Vagina (tissue), 2 donors: Measurements from ENCODE around the gene P2RY6. TPM values are rescaled to one million over a fixed set of nuclear protein-coding genes. Genes with fewer than 3 reads are reported as not detected.

ENCODE experiments used
- DNase-seq, 2 donors: peaks; one replicate each; pipeline ENCODE4 v3.0.0-alpha.2; 2017; ENCODE audit errors: extremely low spot score in 2 of 2
- H3K27ac ChIP-seq: fragments of 200-600 bp; sonication (generic); one replicate; pipeline ENCODE4 v1.5.1; 2019
- H3K27me3 ChIP-seq: fragments of 200-600 bp; sonication (generic); one replicate; pipeline ENCODE4 v1.5.1; 2019
- H3K36me3 ChIP-seq, 2 donors: fragments of 200-600 bp; sonication (generic); one replicate each; pipeline ENCODE4 v1.5.1; 2017 to 2019
- H3K4me1 ChIP-seq: fragments of 200-600 bp; sonication (generic); one replicate; pipeline ENCODE4 v1.5.1; 2019
- H3K4me3 ChIP-seq, 2 donors: fragments of 200-600 bp; sonication (generic); 1 replicate in 1 of 2; 2 replicates in 1 of 2; pipeline ENCODE4 v1.5.1; 2016 to 2019
- H3K9me3 ChIP-seq: fragments of 200-600 bp; sonication (generic); one replicate; pipeline ENCODE4 v1.5.1; 2019
- CTCF ChIP-seq, 3 experiments: fragments of 450-650 bp in 2 of 3; fragments of 200-600 bp in 1 of 3; sonication (generic) in 1 of 3; IDR thresholded peaks; one replicate each; pipeline ENCODE4 v1.5.1; 2017 to 2019; ENCODE audit warnings: antibody characterized with exemption in 3 of 3, mild to moderate bottlenecking in 2 of 3, moderate library complexity in 2 of 3
- POLR2A ChIP-seq, 2 donors: fragments of 450-650 bp; IDR thresholded peaks; one replicate each; pipeline ENCODE4 v1.6.1; 2017; ENCODE audit warnings: antibody characterized with exemption in 2 of 2, mild to moderate bottlenecking in 2 of 2, moderate library complexity in 2 of 2
- POLR2AphosphoS5 ChIP-seq, 2 donors: sonication (generic); formaldehyde crosslinking; IDR thresholded peaks; one replicate each; pipeline ENCODE4 v1.9.0; 2017; ENCODE audit warnings: antibody characterized with exemption in 2 of 2, mild to moderate bottlenecking in 2 of 2, low read depth in 1 of 2; ENCODE audit not compliant: insufficient read depth in 1 of 2
- intact Hi-C: fragments of 100-400 bp; cut with DNase I; formaldehyde crosslinking; loops from one replicate; pipeline ENCODE4 v1.15.1; 2023
- total RNA-seq: library from RNA; depleted of rRNA; stranded (reverse); fragments of >200 nt; gene quantifications from one replicate; pipeline ENCODE4 v1.2.3, GENCODE V29; 2016

P2RY6 gene
- total RNA-seq, 1 donor from 2014 or later = 2.0 TPM

GRCh38 chr11:73291781-73292524, 19.8 kb downstream of the P2RY6 start:
- Histone ChIP-seq H3K4me1 (peaks cover 12% of the 10 kb centered on the region), H3K9me3 (no peaks in the 10 kb centered on the region), H3K27ac (no peak overlapping the region), H3K36me3 (no peaks in the 10 kb centered on the region), H3K27me3 (no peaks in the 10 kb centered on the region), H3K4me3 (no peak overlapping the region)
- intact Hi-C loops = no loop called here
- DNase-seq = no peak
- TF ChIP-seq POLR2A (IDR thresholded peaks at IDR 0.05) (no peak), CTCF (IDR thresholded peaks at IDR 0.05) (no peak)

GRCh38 chr11:73292525-73292894, 20.4 kb downstream of the P2RY6 start:
- Histone ChIP-seq H3K27me3 (no peaks in the 10 kb centered on the region), H3K36me3 (no peaks in the 10 kb centered on the region), H3K4me1 (peaks cover 12% of the 10 kb centered on the region), H3K9me3 (no peaks in the 10 kb centered on the region), H3K4me3 (no peak overlapping the region), H3K27ac (no peak overlapping the region)
- intact Hi-C loops = no loop called here
- no peak for DNase-seq
- TF ChIP-seq CTCF (IDR thresholded peaks at IDR 0.05) = no peak
- TF ChIP-seq POLR2A (IDR thresholded peaks at IDR 0.05) = no peak
- no peak for TF ChIP-seq POLR2AphosphoS5 (IDR thresholded peaks at IDR 0.05; ENCODE audit: insufficient read depth in 1 of 2, low read depth in 1 of 2)

- H3K27me3 ChIP-seq = no peaks in the 10 kb centered on the region
- H3K36me3 ChIP-seq = no peaks in the 10 kb centered on the region
- TF ChIP-seq POLR2AphosphoS5 (IDR thresholded peaks at IDR 0.05; ENCODE audit: insufficient read depth in 1 of 2, low read depth in 1 of 2) (no peak), POLR2A (IDR thresholded peaks at IDR 0.05) (no peak), CTCF (IDR thresholded peaks at IDR 0.05) (no peak)
- peaks cover 12% of the 10 kb centered on the region for H3K4me1 ChIP-seq
- H3K27ac ChIP-seq = no peak overlapping the region
- intact Hi-C loops = no loop called here
- H3K9me3 ChIP-seq = no peaks in the 10 kb centered on the region
- no peak overlapping the region for H3K4me3 ChIP-seq
- no peak for DNase-seq
Measured at GRCh38 chr11:73293356-73293936, 21.3 kb downstream of the P2RY6 start.

- Histone ChIP-seq H3K36me3 (no peaks in the 10 kb centered on the region), H3K27me3 (no peaks in the 10 kb centered on the region), H3K4me3 (no peak overlapping the region), H3K4me1 (peaks cover 2% of the 10 kb centered on the region), H3K27ac (no peak overlapping the region), H3K9me3 (no peaks in the 10 kb centered on the region)
- DNase-seq = no peak
- intact Hi-C loops = no loop called here
- TF ChIP-seq POLR2AphosphoS5 (IDR thresholded peaks at IDR 0.05; ENCODE audit: insufficient read depth in 1 of 2, low read depth in 1 of 2) = no peak
- no peak for TF ChIP-seq CTCF (IDR thresholded peaks at IDR 0.05)
- no peak for TF ChIP-seq POLR2A (IDR thresholded peaks at IDR 0.05)
Measured at GRCh38 chr11:73294604-73295003, 22.5 kb downstream of the P2RY6 start.
